HL-60 (cell line): ENCODE data around the gene SLC35A4.

Experiments used
- CTCF ChIP-seq: IDR thresholded peaks from one replicate; pipeline ENCODE4 v1.5.1; 2011; ENCODE audit warnings: low read length, control low read depth, inconsistent platforms; ENCODE audit not compliant: insufficient read depth
- REST ChIP-seq: IDR thresholded peaks from 2 replicates; pipeline ENCODE4 v1.6.1; 2012; ENCODE audit warnings: low read depth; ENCODE audit not compliant: insufficient replicate concordance
- SPI1 ChIP-seq: IDR thresholded peaks from 2 replicates; pipeline ENCODE4 v1.6.1; 2012; ENCODE audit warnings: low read depth, mild to moderate bottlenecking, borderline replicate concordance

GRCh38 chr5:140565780-140566095 is 1.1 kb downstream of the SLC35A4 start:
- TF ChIP-seq CTCF (no peak), REST (no peak), SPI1 (no peak)
